H9 (cell line): ENCODE results near the gene MALRD1. TPM values are rescaled to one million over a fixed set of nuclear protein-coding genes. Genes with fewer than 3 reads are reported as not detected.

Source experiments
- DNase-seq: peaks from one replicate; pipeline ENCODE4 v3.0.0-alpha.2; 2017
- H2AFZ ChIP-seq: one replicate; pipeline ENCODE4 v1.6.1; 2013; ENCODE audit warnings: mild to moderate bottlenecking, low read length, control low read depth, moderate library complexity
- H2AK5ac ChIP-seq: 2 replicates; pipeline ENCODE4 v1.6.1; 2013; ENCODE audit warnings: low read length, control low read depth, mixed read lengths; ENCODE audit not compliant: insufficient read length
- H2BK120ac ChIP-seq: one replicate; pipeline ENCODE4 v1.6.1; 2013; ENCODE audit warnings: low read depth, mild to moderate bottlenecking, low read length, control low read depth, inconsistent platforms; ENCODE audit not compliant: poor library complexity, severe bottlenecking
- H2BK12ac ChIP-seq: 2 replicates; pipeline ENCODE4 v1.6.1; 2013; ENCODE audit warnings: low read length, control low read depth, mixed read lengths, low read depth; ENCODE audit not compliant: insufficient read length
- H2BK15ac ChIP-seq: 2 replicates; pipeline ENCODE4 v1.6.1; 2013; ENCODE audit warnings: low read depth, low read length, control low read depth
- H2BK20ac ChIP-seq: one replicate; pipeline ENCODE4 v1.6.1; 2013; ENCODE audit warnings: low read depth, mild to moderate bottlenecking, low read length, control low read depth, inconsistent platforms; ENCODE audit not compliant: poor library complexity, severe bottlenecking
- H2BK5ac ChIP-seq: 2 replicates; pipeline ENCODE4 v1.6.1; 2013; ENCODE audit warnings: low read length, control low read depth, mixed read lengths; ENCODE audit not compliant: insufficient read length
- H3K14ac ChIP-seq: 2 replicates; pipeline ENCODE4 v1.6.1; 2013; ENCODE audit warnings: low read length, control low read depth; ENCODE audit not compliant: insufficient read depth
- H3K18ac ChIP-seq: 2 replicates; pipeline ENCODE4 v1.6.1; 2013; ENCODE audit warnings: low read depth, mild to moderate bottlenecking, mixed read lengths, low read length, control low read depth; ENCODE audit not compliant: insufficient read length
- H3K23ac ChIP-seq: 2 replicates; pipeline ENCODE4 v1.6.1; 2013; ENCODE audit warnings: low read length, control low read depth, mixed read lengths, low read depth; ENCODE audit not compliant: insufficient read length
- H3K23me2 ChIP-seq: 2 replicates; pipeline ENCODE4 v1.6.1; 2013; ENCODE audit warnings: low read depth, mild to moderate bottlenecking, mixed read lengths, low read length, control low read depth; ENCODE audit not compliant: insufficient read length, poor library complexity, severe bottlenecking
- H3K27ac ChIP-seq: 2 replicates; pipeline ENCODE4 v1.5.1; 2013; ENCODE audit warnings: low read length, control low read depth, mixed read lengths, low read depth; ENCODE audit not compliant: insufficient read length
- H3K27me3 ChIP-seq: 2 replicates; pipeline ENCODE4 v1.6.1; 2013; ENCODE audit warnings: low read length, control low read depth, inconsistent platforms; ENCODE audit not compliant: insufficient read depth
- H3K4ac ChIP-seq: 2 replicates; pipeline ENCODE4 v1.6.1; 2013; ENCODE audit warnings: low read depth, mild to moderate bottlenecking, control low read depth, inconsistent platforms, low read length, moderate library complexity
- H3K4me1 ChIP-seq: 2 replicates; pipeline ENCODE4 v1.6.1; 2013; ENCODE audit warnings: low read length, control low read depth, inconsistent platforms; ENCODE audit not compliant: insufficient read depth
- H3K4me2 ChIP-seq: 2 replicates; pipeline ENCODE4 v1.6.1; 2013; ENCODE audit warnings: low read length, control low read depth, mixed read lengths; ENCODE audit not compliant: insufficient read length, insufficient read depth
- H3K56ac ChIP-seq: 2 replicates; pipeline ENCODE4 v1.6.1; 2013; ENCODE audit warnings: low read depth, mild to moderate bottlenecking, mixed read lengths, low read length, control low read depth; ENCODE audit not compliant: insufficient read length
- H3K79me1 ChIP-seq: 2 replicates; pipeline ENCODE4 v1.6.1; 2013; ENCODE audit warnings: low read depth, mild to moderate bottlenecking, moderate library complexity, low read length, control low read depth, inconsistent platforms; ENCODE audit not compliant: insufficient read depth, poor library complexity, severe bottlenecking
- H3K79me2 ChIP-seq: 2 replicates; pipeline ENCODE4 v1.6.1; 2013; ENCODE audit warnings: low read length, control low read depth, inconsistent platforms; ENCODE audit not compliant: insufficient read depth
- H3K9ac ChIP-seq: 2 replicates; pipeline ENCODE4 v1.6.1; 2013; ENCODE audit warnings: low read length, control low read depth, mixed read lengths; ENCODE audit not compliant: insufficient read length; ENCODE audit errors: extremely low read depth
- H3K9me3 ChIP-seq: one replicate; pipeline ENCODE4 v1.6.1; 2013; ENCODE audit warnings: low read depth, low read length, inconsistent platforms; ENCODE audit not compliant: control insufficient read depth
- H3T11ph ChIP-seq: one replicate; pipeline ENCODE4 v1.6.1; 2013; ENCODE audit warnings: mild to moderate bottlenecking, low read length, control low read depth, inconsistent platforms
- H4K20me1 ChIP-seq: one replicate; pipeline ENCODE4 v1.6.1; 2013; ENCODE audit not compliant: control insufficient read depth, insufficient read length, insufficient read depth
- H4K5ac ChIP-seq: 2 replicates; pipeline ENCODE4 v1.6.1; 2013; ENCODE audit warnings: low read depth, mild to moderate bottlenecking, mixed read lengths, low read length, control low read depth; ENCODE audit not compliant: insufficient read length
- H4K8ac ChIP-seq: replicated peaks from 2 replicates; pipeline ENCODE4 v1.6.1; 2013; ENCODE audit warnings: low read length, control low read depth, mixed read lengths, low read depth; ENCODE audit not compliant: insufficient read length
- H4K91ac ChIP-seq: 2 replicates; pipeline ENCODE4 v1.6.1; 2013; ENCODE audit warnings: low read depth, mild to moderate bottlenecking, moderate library complexity, mixed read lengths, low read length, control low read depth; ENCODE audit not compliant: insufficient read length
- H3K27ac Mint-ChIP-seq, 3 experiments: 2 replicates in 2 of 3; 3 replicates in 1 of 3; pipeline ENCODE4 v1.8.0; 2020 to 2021; ENCODE audit warnings: mixed read lengths in 3 of 3, mild to moderate bottlenecking in 1 of 3, moderate library complexity in 1 of 3
- H3K27me3 Mint-ChIP-seq: 2 replicates; pipeline ENCODE4 v1.8.0; 2021; ENCODE audit warnings: low read depth, mild to moderate bottlenecking, moderate library complexity, mixed read lengths
- H3K36me3 Mint-ChIP-seq, 3 experiments: 2 replicates in 2 of 3; 3 replicates in 1 of 3; pipeline ENCODE4 v1.8.0; 2020 to 2021; ENCODE audit warnings: low read depth in 3 of 3, mixed read lengths in 3 of 3; ENCODE audit not compliant: insufficient read depth in 1 of 3
- H3K4me1 Mint-ChIP-seq, 2 experiments: 2 replicates each; pipeline ENCODE4 v1.8.0; 2020; ENCODE audit warnings: mixed read lengths in 2 of 2
- H3K4me3 Mint-ChIP-seq, 2 experiments: 2 replicates in 1 of 2; 3 replicates in 1 of 2; pipeline ENCODE4 v1.8.0; 2020 to 2021; ENCODE audit warnings: mild to moderate bottlenecking in 2 of 2, mixed read lengths in 2 of 2, moderate library complexity in 1 of 2
- H3K9me3 Mint-ChIP-seq, 2 experiments: 2 replicates in 1 of 2; 3 replicates in 1 of 2; pipeline ENCODE4 v1.8.0; 2020; ENCODE audit warnings: mild to moderate bottlenecking in 2 of 2, mixed read lengths in 2 of 2, moderate library complexity in 1 of 2
- WGBS: extraction: QIAGEN DNeasy Blood & Tissue Kit; methylation state at CpG from one replicate; pipeline ENCODE4 v1.1.7; 2013; ENCODE audit warnings: missing lambda C conversion rate, low lambda C conversion rate, mixed read lengths; ENCODE audit not compliant: insufficient read length; ENCODE audit errors: extremely low coverage; 5-methylcytosine and 5-hydroxymethylcytosine counted together
- total RNA-seq: library from RNA; stranded (reverse); gene quantifications from 2 replicates; pipeline ENCODE4 v1.2.1, GENCODE V29; 2021
- TF ChIP-seq, protein P1 (sequence below): fragments of 200-600 bp; sonication (generic); conservative IDR thresholded peaks from 3 replicates; pipeline ENCODE4 v1.8.0; 2021; ENCODE audit warnings: antibody characterized with exemption, mild to moderate bottlenecking

The MALRD1 gene
- total RNA-seq, 1 experiment from 2014 or later, result 0.20 TPM

DNA sequence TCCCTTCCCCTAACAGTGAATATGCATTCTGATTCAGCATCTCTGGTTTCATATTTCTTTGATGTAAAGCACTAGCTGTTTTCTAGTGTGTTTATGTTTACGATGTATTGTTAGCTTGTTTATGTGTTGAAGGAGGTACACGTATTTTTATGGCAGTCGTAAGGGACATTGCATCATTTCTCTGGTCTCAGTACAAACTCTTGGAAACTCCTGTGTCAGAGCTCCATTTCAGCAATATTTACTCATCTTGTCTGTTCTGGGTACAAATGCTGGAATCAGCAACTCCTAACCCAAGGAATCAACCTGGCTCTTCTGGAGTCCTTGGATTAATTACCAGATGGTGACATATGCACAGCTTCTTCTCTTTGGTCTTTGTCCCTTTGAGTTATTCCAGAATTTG lies 497.6 kb downstream of the MALRD1 start:
- Histone ChIP-seq H2AFZ (no peak overlapping the region), H3K18ac (no peak overlapping the region), H4K91ac (no peak overlapping the region), H2BK20ac (no peak overlapping the region), H3K14ac (no peak overlapping the region), H3K27ac (no peak overlapping the region), H3K9me3 (no peaks in the 10 kb centered on the region), H3K27me3 (no peaks in the 10 kb centered on the region), H3K4ac (no peak overlapping the region), H2BK15ac (no peak overlapping the region), H3K23me2 (no peaks in the 10 kb centered on the region), H2BK120ac (no peak overlapping the region), H3K9ac (no peak overlapping the region), H3K56ac (no peak overlapping the region), H3K79me1 (no peaks in the 10 kb centered on the region), H2BK5ac (no peak overlapping the region), H3K79me2 (no peaks in the 10 kb centered on the region), H3K23ac (no peak overlapping the region), H2BK12ac (no peak overlapping the region), H4K8ac (no peak overlapping the region), H3T11ph (no peak overlapping the region), H3K4me2 (no peak overlapping the region), H4K5ac (no peak overlapping the region), H2AK5ac (no peak overlapping the region), H4K20me1 (no peaks in the 10 kb centered on the region), H3K4me1 (peaks cover 3% of the 10 kb centered on the region; the same call in 1 of the 2 replicates)
- no CpG with 5 or more reads among the region's 3 CpGs for WGBS
- Mint-ChIP-seq H3K4me1 (peaks cover 5% of the 10 kb centered on the region in 2 experiments; a peak in 3 of 4 replicates), H3K9me3 (peaks cover 0 to 2% of the 10 kb centered on the region in 2 experiments; a peak in 1 of 5 replicates), H3K4me3 (no peak overlapping the region), H3K27ac (no peak overlapping the region), H3K27me3 (no peaks in the 10 kb centered on the region), H3K36me3 (no peaks in the 10 kb centered on the region)
- TF ChIP-seq, protein P1, sequence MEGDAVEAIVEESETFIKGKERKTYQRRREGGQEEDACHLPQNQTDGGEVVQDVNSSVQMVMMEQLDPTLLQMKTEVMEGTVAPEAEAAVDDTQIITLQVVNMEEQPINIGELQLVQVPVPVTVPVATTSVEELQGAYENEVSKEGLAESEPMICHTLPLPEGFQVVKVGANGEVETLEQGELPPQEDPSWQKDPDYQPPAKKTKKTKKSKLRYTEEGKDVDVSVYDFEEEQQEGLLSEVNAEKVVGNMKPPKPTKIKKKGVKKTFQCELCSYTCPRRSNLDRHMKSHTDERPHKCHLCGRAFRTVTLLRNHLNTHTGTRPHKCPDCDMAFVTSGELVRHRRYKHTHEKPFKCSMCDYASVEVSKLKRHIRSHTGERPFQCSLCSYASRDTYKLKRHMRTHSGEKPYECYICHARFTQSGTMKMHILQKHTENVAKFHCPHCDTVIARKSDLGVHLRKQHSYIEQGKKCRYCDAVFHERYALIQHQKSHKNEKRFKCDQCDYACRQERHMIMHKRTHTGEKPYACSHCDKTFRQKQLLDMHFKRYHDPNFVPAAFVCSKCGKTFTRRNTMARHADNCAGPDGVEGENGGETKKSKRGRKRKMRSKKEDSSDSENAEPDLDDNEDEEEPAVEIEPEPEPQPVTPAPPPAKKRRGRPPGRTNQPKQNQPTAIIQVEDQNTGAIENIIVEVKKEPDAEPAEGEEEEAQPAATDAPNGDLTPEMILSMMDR, result no peak
- DNase-seq, result no peak
